ENCODE measurements around the gene LRP1. TPM values are rescaled to one million over a fixed set of nuclear protein-coding genes. Genes with fewer than 3 reads are reported as not detected.

The LRP1 gene
- total RNA-seq, 2 donors from 2014 or later, result 107 to 123 TPM

DNA sequence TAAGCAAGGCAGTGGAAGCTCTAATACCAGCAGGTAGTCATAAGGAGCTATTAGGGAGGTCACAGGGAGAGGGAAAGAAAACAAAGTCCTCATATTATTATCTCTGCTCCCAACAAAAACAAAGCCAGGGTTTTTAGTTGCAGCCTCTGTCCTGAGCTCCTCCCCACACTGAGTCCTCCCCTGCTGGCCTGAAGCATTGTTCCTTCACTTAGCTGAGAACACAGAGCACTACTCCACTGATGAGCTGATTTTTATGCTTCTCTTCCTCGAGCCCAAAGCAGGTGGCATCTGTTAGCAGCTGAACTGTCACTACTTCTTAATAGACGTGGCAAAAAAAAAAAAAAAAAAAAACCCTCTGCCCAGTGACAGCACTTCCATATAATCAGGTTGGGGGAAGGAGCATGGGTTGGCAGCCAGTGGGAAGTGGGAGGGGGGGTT is 133.2 kb downstream of the LRP1 start:
- H3K27me3 ChIP-seq, result no peaks in the 10 kb centered on the region
- intact Hi-C loops (cut with DNase I), result loop anchor here (5.0 kb wide), 1 partner anchor 191 kb away; no protein-coding TSS in a partner anchor
- no peak overlapping the region for H3K9ac ChIP-seq (ENCODE audit: low read depth in 2 of 2, low read length in 2 of 2)
- H3K36me3 ChIP-seq, result no peaks in the 10 kb centered on the region
- H3K4me1 ChIP-seq, result no peaks in the 10 kb centered on the region
- no peak overlapping the region for H3K27ac ChIP-seq
- H3K4me3 ChIP-seq, result no peak overlapping the region
- DNase-seq, result no peak
- TF ChIP-seq, protein P1, sequence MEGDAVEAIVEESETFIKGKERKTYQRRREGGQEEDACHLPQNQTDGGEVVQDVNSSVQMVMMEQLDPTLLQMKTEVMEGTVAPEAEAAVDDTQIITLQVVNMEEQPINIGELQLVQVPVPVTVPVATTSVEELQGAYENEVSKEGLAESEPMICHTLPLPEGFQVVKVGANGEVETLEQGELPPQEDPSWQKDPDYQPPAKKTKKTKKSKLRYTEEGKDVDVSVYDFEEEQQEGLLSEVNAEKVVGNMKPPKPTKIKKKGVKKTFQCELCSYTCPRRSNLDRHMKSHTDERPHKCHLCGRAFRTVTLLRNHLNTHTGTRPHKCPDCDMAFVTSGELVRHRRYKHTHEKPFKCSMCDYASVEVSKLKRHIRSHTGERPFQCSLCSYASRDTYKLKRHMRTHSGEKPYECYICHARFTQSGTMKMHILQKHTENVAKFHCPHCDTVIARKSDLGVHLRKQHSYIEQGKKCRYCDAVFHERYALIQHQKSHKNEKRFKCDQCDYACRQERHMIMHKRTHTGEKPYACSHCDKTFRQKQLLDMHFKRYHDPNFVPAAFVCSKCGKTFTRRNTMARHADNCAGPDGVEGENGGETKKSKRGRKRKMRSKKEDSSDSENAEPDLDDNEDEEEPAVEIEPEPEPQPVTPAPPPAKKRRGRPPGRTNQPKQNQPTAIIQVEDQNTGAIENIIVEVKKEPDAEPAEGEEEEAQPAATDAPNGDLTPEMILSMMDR (IDR thresholded peaks at IDR 0.05), result no peak
- no peaks in the 10 kb centered on the region for H3K9me3 ChIP-seq

DNA sequence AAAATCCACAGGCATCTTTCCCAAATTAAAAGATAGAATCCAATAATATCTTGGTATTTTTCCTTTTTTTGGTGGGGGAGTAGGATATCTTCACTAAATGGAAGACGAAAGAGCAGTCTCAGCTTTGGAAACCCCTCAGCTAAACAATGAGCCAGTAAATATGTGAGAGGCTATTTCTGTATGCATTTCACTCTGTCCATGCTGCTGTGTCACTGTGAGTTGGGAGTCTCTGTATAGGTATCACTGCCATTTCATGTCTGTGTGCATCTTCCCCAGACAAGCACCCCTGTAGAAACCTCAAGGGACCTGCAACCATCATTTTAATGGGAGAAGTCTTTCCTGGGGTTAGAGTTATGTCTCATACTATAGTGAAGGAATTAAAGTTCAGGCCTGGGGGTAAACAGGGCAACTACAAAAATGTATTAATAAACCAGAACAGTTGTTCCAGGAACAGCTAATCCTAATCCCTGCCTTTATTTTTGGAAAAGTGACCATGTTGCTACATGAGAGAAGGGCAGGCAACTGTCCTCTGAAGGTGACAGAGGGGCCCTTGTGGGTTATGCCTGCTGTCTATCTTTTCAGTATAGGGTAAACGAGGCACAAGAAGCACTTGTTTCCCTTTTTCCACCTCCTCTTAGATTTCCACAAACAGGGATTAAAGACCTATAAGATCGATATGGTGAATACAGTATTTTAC is 134.0 kb downstream of the LRP1 start:
- H3K36me3 ChIP-seq, result no peaks in the 10 kb centered on the region
- TF ChIP-seq, protein P1 (IDR thresholded peaks at IDR 0.05), result no peak
- H3K4me3 ChIP-seq, result no peak overlapping the region
- no peaks in the 10 kb centered on the region for H3K9me3 ChIP-seq
- intact Hi-C loops (cut with DNase I), result loop anchor here (5.0 kb wide), 1 partner anchor 190 kb away; no protein-coding TSS in a partner anchor
- no peak for DNase-seq
- H3K9ac ChIP-seq (ENCODE audit: low read depth in 2 of 2, low read length in 2 of 2), result no peak overlapping the region
- no peak overlapping the region for H3K27ac ChIP-seq
- H3K27me3 ChIP-seq, result no peaks in the 10 kb centered on the region
- H3K4me1 ChIP-seq, result no peaks in the 10 kb centered on the region

Small RNA genes within 50 kb of the gene (microRNA-seq; reads per million reads assigned to microRNA genes)
- 6.1 reads per million, percentile 3 among the genes with 10 or more reads in this experiment for gene MIR1228

Other genes with a start within 250 kb of the LRP1 start
- not detected for gene SDR9C7, start 194.1 kb upstream of the LRP1 start, total RNA-seq
- under 1 TPM; 0.16 to 0.44 TPM for gene RDH16, start 170.9 kb upstream of the LRP1 start, total RNA-seq
- 1 to 10 TPM; 3.7 to 5.7 TPM for gene ZBTB39, start 121.9 kb upstream of the LRP1 start, total RNA-seq
- 1 to 10 TPM; 1.9 TPM for gene TAC3, start 112.0 kb upstream of the LRP1 start, total RNA-seq
- gene MYO1A, start 78.4 kb upstream of the LRP1 start, total RNA-seq, result 100 to 1,000 TPM; 261 to 273 TPM
- gene NEMP1, start 49.7 kb upstream of the LRP1 start, total RNA-seq, result 10 to 100 TPM in 1 of 2 donors, 1 to 10 TPM in 1; 7.3 to 21.1 TPM
- gene NAB2, start 39.4 kb upstream of the LRP1 start, total RNA-seq, result 1 to 10 TPM; 4.8 to 7.0 TPM
- 100 to 1,000 TPM; 161 to 181 TPM for gene STAT6, start 17.1 kb upstream of the LRP1 start, total RNA-seq
- not detected for gene LRP1-AS, start 19.1 kb downstream of the LRP1 start, total RNA-seq
- under 1 TPM in 1 of 2 donors, not detected in 1; 0.27 TPM for gene NXPH4, start 88.3 kb downstream of the LRP1 start, total RNA-seq
- 100 to 1,000 TPM in 1 of 2 donors, 10 to 100 TPM in 1; 69.4 to 160 TPM for gene SHMT2, start 101.2 kb downstream of the LRP1 start, total RNA-seq
- gene STAC3, start 122.7 kb downstream of the LRP1 start, total RNA-seq, result 1 to 10 TPM; 1.9 to 2.7 TPM